ENCODE results near the gene POLH.

POLH gene

DNA sequence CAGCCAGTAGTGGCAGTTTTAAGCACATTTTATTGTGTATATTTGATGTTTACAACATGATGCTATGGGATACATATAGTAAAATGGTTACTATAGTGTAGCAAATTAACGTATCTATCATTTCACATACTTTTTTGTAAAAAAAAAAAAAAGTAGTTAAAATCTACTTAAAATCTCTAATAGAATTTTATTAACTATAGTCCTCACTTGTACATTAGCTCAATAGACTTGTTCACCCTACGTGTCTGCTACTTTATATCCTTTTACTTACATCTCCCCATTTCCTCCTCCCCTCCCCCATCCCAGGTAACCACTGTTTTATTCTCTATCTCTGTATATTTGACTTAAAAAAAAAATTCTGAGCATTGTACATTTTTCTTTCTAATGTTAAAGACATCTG lies 30.0 kb downstream of the POLH start:
- DNase-seq, result no peak

DNA sequence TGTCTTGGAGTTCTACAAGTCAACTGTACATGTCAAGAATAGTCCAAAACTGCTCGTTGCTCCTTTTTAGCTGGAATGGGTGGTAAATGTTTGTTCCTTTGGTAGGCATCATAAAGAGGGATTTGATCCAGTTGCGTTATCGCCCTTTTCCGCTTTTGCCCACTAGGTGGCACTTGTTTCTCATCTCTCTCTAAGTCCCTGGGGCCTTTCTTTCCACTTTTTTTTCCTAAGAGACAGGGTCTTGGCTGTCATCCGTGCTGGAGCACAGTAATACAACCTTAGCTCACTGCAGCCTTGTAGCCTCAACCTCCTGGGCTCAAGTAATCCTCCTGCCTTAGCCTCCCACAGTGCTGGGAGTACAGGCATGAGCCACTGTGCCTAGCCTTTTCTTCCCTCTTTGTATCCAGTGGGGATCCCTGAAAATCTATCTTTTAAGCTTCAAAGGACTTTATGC lies 32.4 kb downstream of the POLH start:
- peak in 32 of 51 donors; percentile 2 to 73 (median 36) for DNase-seq

DNA sequence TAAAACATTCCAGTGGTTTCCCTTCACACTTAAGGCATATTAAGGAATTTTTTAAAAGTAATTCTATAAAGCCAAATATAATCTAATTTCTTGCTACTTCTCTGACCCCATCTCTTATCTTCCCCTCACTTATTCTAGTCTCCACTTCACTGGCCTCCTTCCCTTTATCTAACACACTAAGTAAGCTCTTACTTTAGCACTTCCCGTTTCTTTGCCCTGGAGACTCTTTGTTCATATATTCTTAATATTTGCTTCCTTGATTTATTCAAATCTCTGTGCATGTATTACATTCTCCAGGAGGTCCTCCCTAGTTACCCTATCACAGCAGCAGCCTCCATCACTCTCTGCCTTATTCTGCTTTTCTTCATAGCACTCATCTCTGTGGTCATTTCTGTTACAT lies 32.8 kb downstream of the POLH start:
- DNase-seq, result no peak

DNA sequence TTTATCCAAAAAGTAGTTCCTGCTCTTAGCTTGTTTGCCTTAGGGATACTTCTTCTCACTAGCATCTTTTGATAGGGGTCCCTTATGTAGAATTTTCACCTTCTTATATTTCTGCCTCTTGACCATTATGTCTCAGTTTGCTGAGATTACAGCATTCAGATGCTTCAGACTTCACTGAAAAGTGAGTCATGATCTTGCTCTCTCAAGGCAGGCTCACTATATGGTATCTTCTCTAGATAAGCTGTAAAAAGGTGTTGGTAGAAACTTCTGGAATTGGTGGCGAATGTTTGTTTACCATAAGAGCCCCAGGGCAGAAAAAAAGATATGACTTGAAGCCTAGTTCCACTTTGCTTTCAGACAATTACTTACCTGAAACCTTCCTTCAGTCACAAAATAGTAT lies 33.4 kb downstream of the POLH start:
- DNase-seq, result no peak

- peak in 1 of 51 donors; percentile 46 for DNase-seq
These were observed 34.4 kb downstream of the POLH start for GRCh38 chr6:43610431-43610830.

DNA sequence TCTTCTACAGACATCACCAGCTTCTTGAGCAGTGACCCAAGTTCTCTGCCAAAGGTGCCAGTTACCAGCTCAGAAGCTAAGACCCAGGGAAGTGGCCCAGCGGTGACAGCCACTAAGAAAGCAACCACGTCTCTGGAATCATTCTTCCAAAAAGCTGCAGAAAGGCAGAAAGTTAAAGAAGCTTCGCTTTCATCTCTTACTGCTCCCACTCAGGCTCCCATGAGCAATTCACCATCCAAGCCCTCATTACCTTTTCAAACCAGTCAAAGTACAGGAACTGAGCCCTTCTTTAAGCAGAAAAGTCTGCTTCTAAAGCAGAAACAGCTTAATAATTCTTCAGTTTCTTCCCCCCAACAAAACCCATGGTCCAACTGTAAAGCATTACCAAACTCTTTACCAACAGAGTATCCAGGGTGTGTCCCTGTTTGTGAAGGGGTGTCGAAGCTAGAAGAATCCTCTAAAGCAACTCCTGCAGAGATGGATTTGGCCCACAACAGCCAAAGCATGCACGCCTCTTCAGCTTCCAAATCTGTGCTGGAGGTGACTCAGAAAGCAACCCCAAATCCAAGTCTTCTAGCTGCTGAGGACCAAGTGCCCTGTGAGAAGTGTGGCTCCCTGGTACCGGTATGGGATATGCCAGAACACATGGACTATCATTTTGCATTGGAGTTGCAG lies 37.9 kb downstream of the POLH start:
- peak in 1 of 51 donors; percentile 16 for DNase-seq

GRCh38 chr6:43614396-43614730 lies 38.4 kb downstream of the POLH start:
- no peak for DNase-seq

GRCh38 chr6:43616725-43617472 lies 40.9 kb downstream of the POLH start:
- DNase-seq, result no peak

DNA sequence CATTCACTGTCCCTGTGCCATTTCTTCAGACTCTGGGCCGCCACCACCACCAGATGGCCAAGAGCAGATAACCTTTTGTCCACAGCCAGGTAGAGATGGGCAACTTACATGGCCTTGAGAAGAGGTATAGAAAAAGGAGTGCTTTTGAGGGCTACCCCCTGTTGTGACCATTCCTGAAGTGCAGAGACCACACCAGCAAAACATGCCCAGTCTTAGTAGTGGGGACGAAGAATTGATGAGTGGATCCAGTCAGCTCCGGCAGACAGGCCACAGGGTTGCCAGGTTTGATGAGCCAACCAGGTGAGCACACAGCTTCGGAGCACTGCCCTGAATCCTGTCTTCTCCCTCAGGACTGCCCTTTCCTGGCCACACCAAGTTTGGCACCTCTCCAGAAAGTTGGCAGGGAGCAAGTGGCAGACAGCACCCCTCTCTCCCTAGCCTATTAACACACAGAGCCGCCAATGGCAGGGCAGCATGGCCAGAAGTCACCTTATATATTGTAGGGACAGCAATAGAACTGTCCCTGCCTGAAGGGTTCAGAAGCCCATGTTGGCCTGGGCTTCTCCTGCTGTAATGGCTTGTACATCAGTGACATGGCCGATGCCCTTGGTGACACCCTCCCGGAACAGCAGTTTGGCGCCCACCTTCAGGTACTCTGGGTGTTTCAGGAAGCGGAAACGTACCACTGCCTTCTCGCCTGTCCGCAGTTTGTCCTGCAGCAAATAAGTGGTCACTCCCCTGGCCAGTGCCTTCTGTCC lies 45.3 kb downstream of the POLH start:
- DNase-seq, result no peak

- DNase-seq, result no peak
These were observed 45.8 kb downstream of the POLH start for GRCh38 chr6:43621836-43622180.

- no peak for DNase-seq
These were observed 46.6 kb downstream of the POLH start for GRCh38 chr6:43622541-43622940.

DNA sequence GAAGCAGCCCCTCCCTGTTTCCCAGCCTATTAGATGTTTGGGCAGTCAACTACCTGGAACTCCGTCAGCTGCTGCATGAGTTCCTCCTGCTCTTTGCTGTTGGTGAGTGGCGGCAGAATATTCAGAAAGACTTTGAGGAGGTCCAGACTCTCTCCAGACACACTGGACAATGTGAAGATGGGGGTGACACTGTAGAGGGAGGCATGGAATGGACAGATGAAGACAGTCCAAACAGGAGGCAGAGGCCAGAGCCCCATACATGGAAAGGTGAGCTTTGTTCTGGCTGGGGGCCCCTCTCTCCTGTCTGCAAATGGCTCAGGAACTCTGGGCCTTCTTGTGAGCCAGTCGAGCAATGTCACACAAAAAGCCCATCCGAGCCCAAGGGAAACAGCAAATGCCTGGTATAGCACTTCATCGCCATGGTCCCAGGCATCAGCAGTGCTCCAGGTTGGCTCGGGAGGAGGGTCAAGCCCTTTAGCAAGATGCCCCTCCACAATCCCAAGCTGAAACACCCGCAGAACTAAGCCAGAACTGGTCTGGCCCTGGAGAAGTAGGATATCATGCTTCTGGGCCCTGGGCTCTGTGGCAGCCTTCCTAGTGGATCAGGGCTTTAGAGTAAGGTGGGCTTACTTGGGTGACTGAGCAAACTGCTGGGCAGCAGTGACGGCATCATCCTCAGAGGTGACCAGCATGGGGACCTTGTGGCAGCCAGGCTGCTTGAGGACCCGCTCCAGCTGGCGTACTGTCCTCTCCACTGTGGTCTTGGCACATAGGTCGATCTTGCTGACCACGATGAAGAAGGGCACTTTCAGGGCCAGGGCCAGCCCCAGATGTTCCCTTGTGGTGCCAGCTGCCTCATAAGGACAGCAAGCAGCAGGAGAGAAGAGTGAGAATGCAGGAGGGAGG lies 48.1 kb downstream of the POLH start:
- no peak for DNase-seq

GRCh38 chr6:43624786-43625288 lies 48.9 kb downstream of the POLH start:
- DNase-seq, result no peak

DNA sequence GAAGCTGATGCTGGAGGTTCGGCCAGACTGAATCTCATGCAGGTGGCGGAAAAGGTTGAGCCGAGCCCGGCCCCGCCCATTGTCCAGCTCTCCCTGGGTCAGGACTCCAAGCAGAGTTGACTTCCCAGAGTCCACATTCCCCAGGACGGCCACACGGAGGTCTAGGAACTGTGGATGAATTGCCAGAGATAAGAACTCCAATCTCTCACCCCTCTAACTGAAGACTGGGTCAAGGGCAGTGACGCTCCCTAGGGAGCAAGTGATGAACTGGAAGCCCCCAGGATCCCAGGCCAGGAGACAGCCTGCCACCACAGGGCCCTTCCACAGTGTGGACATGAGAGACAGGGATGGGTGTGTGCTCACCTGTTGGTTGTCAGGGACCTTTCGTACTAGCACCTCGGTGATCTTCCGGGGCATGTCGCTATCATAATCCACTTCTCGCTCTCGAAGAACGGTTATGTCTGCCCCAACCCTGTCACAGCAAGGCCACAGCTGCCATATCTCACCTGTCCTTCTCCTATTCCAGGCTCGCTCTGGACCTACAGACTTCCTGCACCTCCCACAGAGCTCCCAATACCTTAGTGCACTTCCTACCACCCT lies 49.5 kb downstream of the POLH start:
- no peak for DNase-seq

GRCh38 chr6:43627008-43627825 lies 51.2 kb downstream of the POLH start:
- DNase-seq, result peak in 19 of 51 donors; percentile 4 to 68 (median 19)

- peak in 17 of 51 donors; percentile 13 to 60 (median 35) for DNase-seq
These were observed 52.6 kb downstream of the POLH start for GRCh38 chr6:43628393-43629103.

GRCh38 chr6:43629104-43629504 lies 53.1 kb downstream of the POLH start, which contains the start of gene GTPBP2:
Gene GTPBP2 (minus strand): TSS chr6:43629264. CDS start chr6:43629162, 102 bp downstream.
- peak; percentile 73 to 100 (median 98) for DNase-seq

GRCh38 chr6:43629505-43630300 lies 53.7 kb downstream of the POLH start:
- peak in 50 of 51 donors; percentile 39 to 90 (median 74) for DNase-seq
